ENCODE results near the gene EPN1. TPM values are rescaled to one million over a fixed set of nuclear protein-coding genes. Genes with fewer than 3 reads are reported as not detected.

The EPN1 gene
- total and polyA plus RNA-seq, 2 of the 13 experiments (the other 11 are each of a cell fraction or from before 2014, with no cell fraction given): 28.9 to 31.7 TPM

- TF ChIP-seq RFX5 (IDR thresholded peaks at IDR 0.05; ENCODE audit: low read depth, low read length) (peak; percentile 32; the same call in 1 of the 2 replicates), ZIK1 (CRISPR knock-in tag; IDR thresholded peaks at IDR 0.05; ENCODE audit: borderline replicate concordance, low read depth) (peak; percentile 80; the same call in 1 of the 2 replicates), BRCA1 (CRISPR knock-in tag; IDR thresholded peaks at IDR 0.05) (no peak), ZFP36 (IDR thresholded peaks at IDR 0.05; ENCODE audit: borderline replicate concordance, low read depth, low read length, partially characterized antibody) (no peak), GTF3A (CRISPR knock-in tag; conservative IDR thresholded peaks at IDR 0.05) (0 out of 2 replicates have a peak, but pooled peaks have one; percentile 51), MBNL3 (CRISPR knock-in tag; conservative IDR thresholded peaks at IDR 0.05) (no peak), ZNF281 (CRISPR knock-in tag; IDR thresholded peaks at IDR 0.05; ENCODE audit: borderline replicate concordance) (peak; percentile 24; the same call in 1 of the 2 replicates), ZNF318 (CRISPR knock-in tag; IDR thresholded peaks at IDR 0.05) (0 out of 2 replicates have a peak, but pooled peaks have one; percentile 50), ZNF30 (CRISPR knock-in tag; IDR thresholded peaks at IDR 0.05) (no peak)
- TF ChIP-seq, protein P1, sequence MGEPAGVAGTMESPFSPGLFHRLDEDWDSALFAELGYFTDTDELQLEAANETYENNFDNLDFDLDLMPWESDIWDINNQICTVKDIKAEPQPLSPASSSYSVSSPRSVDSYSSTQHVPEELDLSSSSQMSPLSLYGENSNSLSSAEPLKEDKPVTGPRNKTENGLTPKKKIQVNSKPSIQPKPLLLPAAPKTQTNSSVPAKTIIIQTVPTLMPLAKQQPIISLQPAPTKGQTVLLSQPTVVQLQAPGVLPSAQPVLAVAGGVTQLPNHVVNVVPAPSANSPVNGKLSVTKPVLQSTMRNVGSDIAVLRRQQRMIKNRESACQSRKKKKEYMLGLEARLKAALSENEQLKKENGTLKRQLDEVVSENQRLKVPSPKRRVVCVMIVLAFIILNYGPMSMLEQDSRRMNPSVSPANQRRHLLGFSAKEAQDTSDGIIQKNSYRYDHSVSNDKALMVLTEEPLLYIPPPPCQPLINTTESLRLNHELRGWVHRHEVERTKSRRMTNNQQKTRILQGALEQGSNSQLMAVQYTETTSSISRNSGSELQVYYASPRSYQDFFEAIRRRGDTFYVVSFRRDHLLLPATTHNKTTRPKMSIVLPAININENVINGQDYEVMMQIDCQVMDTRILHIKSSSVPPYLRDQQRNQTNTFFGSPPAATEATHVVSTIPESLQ (CRISPR knock-in tag; conservative IDR thresholded peaks at IDR 0.05): 0 out of 2 replicates have a peak, but pooled peaks have one; percentile 38
- TF ChIP-seq, protein P2, sequence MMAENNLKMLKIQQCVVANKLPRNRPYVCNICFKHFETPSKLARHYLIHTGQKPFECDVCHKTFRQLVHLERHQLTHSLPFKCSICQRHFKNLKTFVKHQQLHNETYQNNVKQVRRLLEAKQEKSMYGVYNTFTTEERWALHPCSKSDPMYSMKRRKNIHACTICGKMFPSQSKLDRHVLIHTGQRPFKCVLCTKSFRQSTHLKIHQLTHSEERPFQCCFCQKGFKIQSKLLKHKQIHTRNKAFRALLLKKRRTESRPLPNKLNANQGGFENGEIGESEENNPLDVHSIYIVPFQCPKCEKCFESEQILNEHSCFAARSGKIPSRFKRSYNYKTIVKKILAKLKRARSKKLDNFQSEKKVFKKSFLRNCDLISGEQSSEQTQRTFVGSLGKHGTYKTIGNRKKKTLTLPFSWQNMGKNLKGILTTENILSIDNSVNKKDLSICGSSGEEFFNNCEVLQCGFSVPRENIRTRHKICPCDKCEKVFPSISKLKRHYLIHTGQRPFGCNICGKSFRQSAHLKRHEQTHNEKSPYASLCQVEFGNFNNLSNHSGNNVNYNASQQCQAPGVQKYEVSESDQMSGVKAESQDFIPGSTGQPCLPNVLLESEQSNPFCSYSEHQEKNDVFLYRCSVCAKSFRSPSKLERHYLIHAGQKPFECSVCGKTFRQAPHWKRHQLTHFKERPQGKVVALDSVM (CRISPR knock-in tag; IDR thresholded peaks at IDR 0.05): no peak
- TF ChIP-seq, protein P3, sequence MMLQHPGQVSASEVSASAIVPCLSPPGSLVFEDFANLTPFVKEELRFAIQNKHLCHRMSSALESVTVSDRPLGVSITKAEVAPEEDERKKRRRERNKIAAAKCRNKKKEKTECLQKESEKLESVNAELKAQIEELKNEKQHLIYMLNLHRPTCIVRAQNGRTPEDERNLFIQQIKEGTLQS (CRISPR knock-in tag; IDR thresholded peaks at IDR 0.05): no peak
Measured at GRCh38 chr19:55653651-55654322, 21.2 kb upstream of the EPN1 start (continued).
